Measurements from ENCODE around the gene SLC25A45.

The SLC25A45 gene

DNA sequence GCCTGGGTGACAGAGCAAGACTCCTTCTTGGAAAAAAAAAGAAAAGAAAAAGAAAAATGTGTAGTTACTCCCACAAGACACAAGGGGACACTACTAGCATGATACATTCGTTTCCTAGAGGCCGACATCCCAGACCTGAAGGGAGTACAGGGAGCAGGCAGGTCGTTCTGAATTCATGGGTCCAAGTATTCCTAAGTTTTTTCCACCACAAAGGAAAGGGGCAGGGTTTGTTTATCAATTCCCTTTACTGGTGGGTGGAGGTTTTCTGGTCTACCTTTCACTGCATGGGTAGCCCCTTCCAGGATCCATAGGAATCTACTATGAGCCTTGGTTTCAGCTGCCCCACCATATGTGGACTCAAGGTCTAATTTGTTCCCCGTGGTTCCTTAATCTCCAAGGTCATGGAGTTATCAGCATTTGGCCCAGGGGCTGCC, 16.1 kb downstream of the SLC25A45 start:
- no peak overlapping the region for H3K4me3 ChIP-seq (ENCODE audit: low read depth, low read length)
- TF ChIP-seq, protein P1, sequence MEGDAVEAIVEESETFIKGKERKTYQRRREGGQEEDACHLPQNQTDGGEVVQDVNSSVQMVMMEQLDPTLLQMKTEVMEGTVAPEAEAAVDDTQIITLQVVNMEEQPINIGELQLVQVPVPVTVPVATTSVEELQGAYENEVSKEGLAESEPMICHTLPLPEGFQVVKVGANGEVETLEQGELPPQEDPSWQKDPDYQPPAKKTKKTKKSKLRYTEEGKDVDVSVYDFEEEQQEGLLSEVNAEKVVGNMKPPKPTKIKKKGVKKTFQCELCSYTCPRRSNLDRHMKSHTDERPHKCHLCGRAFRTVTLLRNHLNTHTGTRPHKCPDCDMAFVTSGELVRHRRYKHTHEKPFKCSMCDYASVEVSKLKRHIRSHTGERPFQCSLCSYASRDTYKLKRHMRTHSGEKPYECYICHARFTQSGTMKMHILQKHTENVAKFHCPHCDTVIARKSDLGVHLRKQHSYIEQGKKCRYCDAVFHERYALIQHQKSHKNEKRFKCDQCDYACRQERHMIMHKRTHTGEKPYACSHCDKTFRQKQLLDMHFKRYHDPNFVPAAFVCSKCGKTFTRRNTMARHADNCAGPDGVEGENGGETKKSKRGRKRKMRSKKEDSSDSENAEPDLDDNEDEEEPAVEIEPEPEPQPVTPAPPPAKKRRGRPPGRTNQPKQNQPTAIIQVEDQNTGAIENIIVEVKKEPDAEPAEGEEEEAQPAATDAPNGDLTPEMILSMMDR (IDR thresholded peaks at IDR 0.05; ENCODE audit: insufficient read depth, low read depth, low read length, missing control alignments), result peak; percentile 77
- peak; percentile 77 for DNase-seq (ENCODE audit: low read depth)

- TF ChIP-seq, protein P1 (IDR thresholded peaks at IDR 0.05; ENCODE audit: insufficient read depth, low read depth, low read length, missing control alignments), result no peak
- DNase-seq (ENCODE audit: low read depth), result no peak
- H3K4me3 ChIP-seq (ENCODE audit: low read depth, low read length), result no peak overlapping the region
Measured at GRCh38 chr11:65363770-65364169, 18.7 kb downstream of the SLC25A45 start.

DNA sequence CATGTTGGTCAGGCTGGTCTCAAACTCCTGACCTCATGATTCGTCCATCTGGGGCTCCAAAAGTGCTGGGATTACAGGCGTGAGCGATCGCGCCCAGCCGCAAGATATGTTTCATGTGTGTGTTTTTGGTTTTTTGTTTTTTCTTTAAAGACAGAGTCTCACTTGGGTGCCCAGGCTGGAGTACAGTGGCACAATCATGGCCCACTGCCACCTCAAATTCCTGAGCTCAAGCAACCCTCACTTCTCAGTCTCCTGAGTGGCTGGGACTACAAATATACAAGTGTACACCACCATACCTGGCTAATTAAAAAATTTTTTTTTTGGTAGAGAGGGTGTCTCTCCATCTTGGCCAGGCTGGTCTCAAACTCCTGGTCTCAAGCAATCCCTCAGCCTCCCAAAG, 19.5 kb downstream of the SLC25A45 start:
- no peak overlapping the region for H3K4me3 ChIP-seq (ENCODE audit: low read depth, low read length)
- TF ChIP-seq, protein P1 (IDR thresholded peaks at IDR 0.05; ENCODE audit: insufficient read depth, low read depth, low read length, missing control alignments), result no peak
- no peak for DNase-seq (ENCODE audit: low read depth)

GRCh38 chr11:65362320-65362931, 20.0 kb downstream of the SLC25A45 start:
- peak; percentile 81 for DNase-seq (ENCODE audit: low read depth)
- TF ChIP-seq, protein P1 (IDR thresholded peaks at IDR 0.05; ENCODE audit: insufficient read depth, low read depth, low read length, missing control alignments), result no peak

DNA sequence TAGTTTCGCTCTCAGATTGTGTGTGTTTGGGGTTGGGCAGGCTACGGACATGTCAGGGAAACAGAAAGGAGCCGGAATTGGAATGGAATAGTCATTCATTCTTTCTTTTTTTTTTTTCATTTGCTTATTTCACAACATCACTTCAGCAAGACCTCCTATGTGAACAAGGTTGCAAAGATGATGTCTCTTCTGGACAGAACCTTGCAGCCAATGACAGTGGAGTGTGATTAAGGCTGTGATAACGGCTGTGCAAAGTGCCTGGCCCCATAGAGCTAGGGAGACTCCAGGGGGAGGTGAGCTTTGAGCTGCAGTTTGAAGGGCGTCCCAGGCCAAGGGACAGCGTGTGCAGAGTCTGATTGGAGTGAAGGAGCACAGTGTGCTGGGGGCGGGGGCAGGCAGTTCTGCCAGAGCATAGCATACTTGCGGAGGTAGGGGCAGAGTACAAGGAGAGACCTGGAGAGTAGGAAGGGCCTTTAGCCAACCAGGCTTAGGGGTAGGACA, 24.5 kb downstream of the SLC25A45 start:
- TF ChIP-seq, protein P1 (IDR thresholded peaks at IDR 0.05; ENCODE audit: insufficient read depth, low read depth, low read length, missing control alignments), result no peak
- no peak for DNase-seq (ENCODE audit: low read depth)
- H3K4me3 ChIP-seq (ENCODE audit: low read depth, low read length), result no peak overlapping the region

More at GRCh38 chr11:65362320-65362931, 20.0 kb downstream of the SLC25A45 start:
- H3K4me3 ChIP-seq (ENCODE audit: low read depth, low read length), result no peak overlapping the region

DNA sequence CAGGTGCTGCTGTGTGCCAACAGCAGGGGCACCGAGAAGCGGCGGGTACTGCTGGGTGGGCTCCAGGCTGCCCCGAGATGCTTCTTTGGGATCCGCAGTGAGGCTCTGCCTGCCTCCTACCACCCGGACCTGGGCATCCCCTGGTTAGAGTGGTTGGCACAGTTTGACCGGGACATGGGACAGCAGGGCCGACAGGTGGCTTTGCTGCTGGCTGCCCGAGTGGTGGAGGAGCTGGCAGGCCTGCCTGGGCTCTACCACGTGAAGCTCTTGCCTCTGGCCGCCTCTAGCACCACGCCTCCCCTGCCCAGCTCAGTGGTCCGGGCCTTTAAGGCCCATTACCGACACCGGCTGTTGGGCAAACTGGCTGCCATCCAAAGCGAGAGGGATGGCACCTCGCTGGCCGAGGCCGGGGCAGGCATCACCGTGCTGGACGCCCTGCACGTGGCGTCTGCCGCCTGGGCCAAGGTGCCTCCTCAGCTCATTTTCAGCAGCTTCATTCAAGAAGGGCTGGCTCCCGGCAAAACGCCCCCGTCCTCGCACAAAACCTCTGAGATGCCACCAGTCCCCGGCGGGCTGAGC, 26.0 kb downstream of the SLC25A45 start:
- no peak for DNase-seq (ENCODE audit: low read depth)
- H3K4me3 ChIP-seq (ENCODE audit: low read depth, low read length), result no peak overlapping the region
- TF ChIP-seq, protein P1 (IDR thresholded peaks at IDR 0.05; ENCODE audit: insufficient read depth, low read depth, low read length, missing control alignments), result no peak
